Testis (tissue), 3 donors: ENCODE data around the gene TNFRSF1A. TPM values are rescaled to one million over a fixed set of nuclear protein-coding genes. Genes with fewer than 3 reads are reported as not detected.
A peak's percentile ranks its signal among the peaks of the same experiment; 100 is the strongest.

Experiments
- DNase-seq: peaks from one replicate; pipeline ENCODE4 v3.0.0-alpha.2; 2019
- H3K27ac ChIP-seq, 2 donors: fragments of 200-600 bp; sonication (generic); one replicate each; pipeline ENCODE4 v1.5.1; 2019
- H3K27me3 ChIP-seq: fragments of 200-600 bp; sonication (generic); one replicate; pipeline ENCODE4 v1.5.1; 2019
- H3K36me3 ChIP-seq: fragments of 200-600 bp; sonication (generic); one replicate; pipeline ENCODE4 v1.5.1; 2017; ENCODE audit warnings: low read depth; ENCODE audit errors: missing control alignments
- H3K4me1 ChIP-seq: fragments of 200-600 bp; sonication (generic); one replicate; pipeline ENCODE4 v1.5.1; 2019
- H3K4me3 ChIP-seq, 2 donors: fragments of 200-600 bp; sonication (generic); one replicate each; pipeline ENCODE4 v1.5.1; 2017 to 2019
- H3K9me3 ChIP-seq: fragments of 200-600 bp; sonication (generic); one replicate; pipeline ENCODE4 v1.5.1; 2017
- POLR2A ChIP-seq: fragments of 450-650 bp; IDR thresholded peaks from one replicate; pipeline ENCODE4 v1.6.1; 2017; ENCODE audit warnings: antibody characterized with exemption, mild to moderate bottlenecking, moderate library complexity
- WGBS, 2 donors: methylation state at CpG; one replicate each; pipeline ENCODE4 v1.1.5; 2018; 5-methylcytosine and 5-hydroxymethylcytosine counted together
- intact Hi-C: fragments of 100-400 bp; cut with DNase I; formaldehyde crosslinking; loops from one replicate; pipeline ENCODE4 v1.15.1; 2023; ENCODE audit warnings: low total_unique reads
- polyA plus RNA-seq: library from polyadenylated mRNA; stranded (reverse); fragments of 350-450 nt; fragmentation: Illumina TruSeq; extraction: RNeasy Lipid Tissue Mini Kit (QIAGEN cat#74804); gene quantifications from one replicate; pipeline ENCODE4 v1.2.3, GENCODE V29; 2014; ENCODE audit warnings: low read depth, low replicate concordance; ENCODE audit not compliant: insufficient read depth
- total RNA-seq, 2 donors: library from RNA; depleted of rRNA; stranded (reverse); fragments of >200 nt; gene quantifications; one replicate each; pipeline ENCODE4 v1.2.3, GENCODE V29; 2016
- TF ChIP-seq, protein P1 (sequence below), 3 experiments: fragments of 450-650 bp in 2 of 3; fragments of 200-600 bp in 1 of 3; sonication (generic) in 1 of 3; IDR thresholded peaks; one replicate each; pipeline ENCODE4 v1.5.1; 2016 to 2019; ENCODE audit warnings: antibody characterized with exemption in 3 of 3, mild to moderate bottlenecking in 2 of 3, moderate library complexity in 1 of 3

TNFRSF1A gene
- total and polyA plus RNA-seq, 3 donors from 2014 or later, result 59.8 to 106 (median 94.6) TPM

DNA sequence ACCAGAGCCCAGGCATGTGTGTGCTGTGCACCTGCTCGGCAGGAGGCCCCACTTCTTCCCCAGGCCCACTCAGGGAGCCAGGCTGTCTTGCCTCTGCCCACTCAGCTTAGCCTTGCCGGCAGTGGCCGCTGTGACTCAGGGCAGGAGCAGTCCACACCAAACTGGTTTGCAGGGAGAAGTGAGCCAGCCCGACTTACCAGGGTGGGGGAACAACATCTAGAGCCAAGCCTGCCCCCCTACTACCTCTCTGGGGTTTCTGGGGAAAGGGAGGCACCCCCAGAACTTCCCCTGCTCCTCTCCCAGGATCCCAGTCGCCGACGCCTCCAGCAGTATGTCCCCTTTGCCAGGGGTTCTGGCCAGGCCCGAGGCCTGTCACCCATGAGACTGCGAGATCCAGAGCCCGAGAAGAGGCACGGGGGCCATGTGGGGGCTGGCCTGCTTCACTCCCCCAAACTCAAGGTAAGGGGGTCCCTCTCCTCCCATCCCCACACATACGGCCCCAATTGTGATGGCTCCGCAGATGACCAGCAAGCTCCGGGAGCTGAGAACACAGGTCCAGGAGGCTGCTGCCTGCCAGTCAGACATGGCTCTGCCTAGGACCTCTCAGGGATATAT lies 28.4 kb downstream of the TNFRSF1A start:
- intact Hi-C loops, result no loop called here
- TF ChIP-seq, protein P1, sequence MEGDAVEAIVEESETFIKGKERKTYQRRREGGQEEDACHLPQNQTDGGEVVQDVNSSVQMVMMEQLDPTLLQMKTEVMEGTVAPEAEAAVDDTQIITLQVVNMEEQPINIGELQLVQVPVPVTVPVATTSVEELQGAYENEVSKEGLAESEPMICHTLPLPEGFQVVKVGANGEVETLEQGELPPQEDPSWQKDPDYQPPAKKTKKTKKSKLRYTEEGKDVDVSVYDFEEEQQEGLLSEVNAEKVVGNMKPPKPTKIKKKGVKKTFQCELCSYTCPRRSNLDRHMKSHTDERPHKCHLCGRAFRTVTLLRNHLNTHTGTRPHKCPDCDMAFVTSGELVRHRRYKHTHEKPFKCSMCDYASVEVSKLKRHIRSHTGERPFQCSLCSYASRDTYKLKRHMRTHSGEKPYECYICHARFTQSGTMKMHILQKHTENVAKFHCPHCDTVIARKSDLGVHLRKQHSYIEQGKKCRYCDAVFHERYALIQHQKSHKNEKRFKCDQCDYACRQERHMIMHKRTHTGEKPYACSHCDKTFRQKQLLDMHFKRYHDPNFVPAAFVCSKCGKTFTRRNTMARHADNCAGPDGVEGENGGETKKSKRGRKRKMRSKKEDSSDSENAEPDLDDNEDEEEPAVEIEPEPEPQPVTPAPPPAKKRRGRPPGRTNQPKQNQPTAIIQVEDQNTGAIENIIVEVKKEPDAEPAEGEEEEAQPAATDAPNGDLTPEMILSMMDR (IDR thresholded peaks at IDR 0.05), result no peak
- TF ChIP-seq POLR2A, result no peak
- 73 to 91% methylated on average over 3 to 14 of the region's 14 CpGs for WGBS, 2 donors
- Histone ChIP-seq H3K4me3 (no peak overlapping the region), H3K9me3 (no peaks in the 10 kb centered on the region), H3K36me3 (no peaks in the 10 kb centered on the region), H3K27me3 (no peaks in the 10 kb centered on the region), H3K4me1 (peaks cover 3% of the 10 kb centered on the region), H3K27ac (no peak overlapping the region)
- DNase-seq, result no peak

DNA sequence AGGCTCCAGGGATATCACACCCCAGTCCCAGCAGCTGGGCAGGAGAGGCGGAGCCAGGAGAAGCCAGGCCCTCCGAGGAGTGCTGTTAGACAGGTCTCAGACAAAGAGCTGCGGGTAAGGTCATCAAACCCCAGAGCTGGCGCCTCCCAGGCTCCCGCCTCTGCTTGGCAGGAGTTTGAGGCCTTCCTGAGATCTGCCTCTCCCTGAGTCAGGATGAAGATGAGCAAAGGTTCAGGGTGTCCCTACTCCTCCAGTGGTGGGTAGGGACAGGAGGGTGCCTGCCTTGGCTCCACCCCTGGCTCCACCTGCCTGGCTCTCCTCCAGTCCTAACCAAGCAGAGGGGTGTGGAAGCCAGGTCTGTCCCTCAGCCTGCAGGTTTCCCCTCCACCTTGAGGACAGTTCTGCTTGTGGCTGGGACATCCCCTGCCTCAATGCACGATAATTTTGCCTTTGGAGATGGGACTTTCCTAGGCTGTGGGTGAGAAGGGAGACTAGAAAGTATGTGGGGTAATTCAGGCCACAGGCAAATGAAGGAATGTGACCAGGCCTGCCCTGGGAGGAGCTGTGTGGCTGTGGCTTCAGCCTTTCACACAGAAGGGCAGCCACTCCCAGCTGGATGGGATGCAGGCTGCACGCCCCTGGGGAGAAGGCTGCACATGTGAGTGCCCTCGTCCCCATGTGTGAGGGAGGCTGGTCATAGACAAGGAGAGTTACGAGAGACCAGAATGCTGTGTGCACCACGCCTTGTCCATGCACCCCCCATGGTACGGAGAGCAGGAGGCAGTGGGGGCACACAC lies 29.1 kb downstream of the TNFRSF1A start:
- no peak overlapping the region for H3K27ac ChIP-seq
- WGBS, 2 donors, result 71 to 83% methylated on average over 4 to 11 of the region's 11 CpGs

DNA sequence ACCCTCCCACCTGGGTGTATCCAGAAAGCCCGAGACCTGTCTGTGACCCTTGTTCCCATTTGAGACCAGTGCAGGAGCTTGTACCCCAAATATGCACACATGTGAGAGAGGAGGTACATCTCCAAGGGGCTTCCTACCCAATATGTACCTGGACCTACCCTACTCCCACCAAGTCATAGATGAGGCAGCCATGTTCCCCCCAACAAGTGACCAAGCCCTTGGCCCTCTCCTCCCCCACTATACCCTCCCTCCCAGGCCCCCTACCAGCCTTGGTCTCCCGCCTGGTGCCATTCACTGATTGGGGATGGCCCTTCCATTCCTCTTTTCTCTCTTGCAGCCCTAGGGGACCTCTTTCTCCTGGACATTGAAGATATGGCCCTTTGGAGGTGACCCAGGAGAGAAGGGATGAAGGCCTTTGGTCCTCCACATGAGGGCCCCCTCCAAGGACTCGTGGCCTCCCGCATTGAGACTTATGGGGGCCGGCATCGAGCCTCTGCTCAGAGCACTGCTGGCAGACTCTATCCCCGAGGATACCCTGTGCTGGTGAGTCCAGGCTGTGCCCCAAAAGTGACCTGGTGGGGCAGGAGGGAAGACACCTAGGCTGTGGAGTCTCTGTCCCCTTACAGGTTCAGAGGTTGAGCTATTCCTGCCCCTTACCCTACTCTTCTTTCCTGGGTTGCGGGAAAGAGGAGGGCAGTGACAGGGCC lies 29.9 kb downstream of the TNFRSF1A start:
- TF ChIP-seq POLR2A, result no peak
- TF ChIP-seq, protein P1 (IDR thresholded peaks at IDR 0.05), result no peak
- H3K27ac ChIP-seq, result no peak overlapping the region
- H3K36me3 ChIP-seq, result no peaks in the 10 kb centered on the region
- no peak overlapping the region for H3K4me3 ChIP-seq
- no peaks in the 10 kb centered on the region for H3K27me3 ChIP-seq
- H3K9me3 ChIP-seq, result no peaks in the 10 kb centered on the region
- peaks cover 3% of the 10 kb centered on the region for H3K4me1 ChIP-seq
- intact Hi-C loops, result no loop called here
- DNase-seq, result no peak
- WGBS, 2 donors, result 96 to 98% methylated on average over 8 of the region's 8 CpGs

More for the DNA sequence above, 29.1 kb downstream of the TNFRSF1A start:
- TF ChIP-seq, protein P1 (IDR thresholded peaks at IDR 0.05), result no peak
- TF ChIP-seq POLR2A, result no peak
- H3K4me1 ChIP-seq, result peaks cover 3% of the 10 kb centered on the region
- no peaks in the 10 kb centered on the region for H3K9me3 ChIP-seq
- intact Hi-C loops, result no loop called here
- no peaks in the 10 kb centered on the region for H3K27me3 ChIP-seq
- no peaks in the 10 kb centered on the region for H3K36me3 ChIP-seq
- H3K4me3 ChIP-seq, result no peak overlapping the region
- no peak for DNase-seq

DNA sequence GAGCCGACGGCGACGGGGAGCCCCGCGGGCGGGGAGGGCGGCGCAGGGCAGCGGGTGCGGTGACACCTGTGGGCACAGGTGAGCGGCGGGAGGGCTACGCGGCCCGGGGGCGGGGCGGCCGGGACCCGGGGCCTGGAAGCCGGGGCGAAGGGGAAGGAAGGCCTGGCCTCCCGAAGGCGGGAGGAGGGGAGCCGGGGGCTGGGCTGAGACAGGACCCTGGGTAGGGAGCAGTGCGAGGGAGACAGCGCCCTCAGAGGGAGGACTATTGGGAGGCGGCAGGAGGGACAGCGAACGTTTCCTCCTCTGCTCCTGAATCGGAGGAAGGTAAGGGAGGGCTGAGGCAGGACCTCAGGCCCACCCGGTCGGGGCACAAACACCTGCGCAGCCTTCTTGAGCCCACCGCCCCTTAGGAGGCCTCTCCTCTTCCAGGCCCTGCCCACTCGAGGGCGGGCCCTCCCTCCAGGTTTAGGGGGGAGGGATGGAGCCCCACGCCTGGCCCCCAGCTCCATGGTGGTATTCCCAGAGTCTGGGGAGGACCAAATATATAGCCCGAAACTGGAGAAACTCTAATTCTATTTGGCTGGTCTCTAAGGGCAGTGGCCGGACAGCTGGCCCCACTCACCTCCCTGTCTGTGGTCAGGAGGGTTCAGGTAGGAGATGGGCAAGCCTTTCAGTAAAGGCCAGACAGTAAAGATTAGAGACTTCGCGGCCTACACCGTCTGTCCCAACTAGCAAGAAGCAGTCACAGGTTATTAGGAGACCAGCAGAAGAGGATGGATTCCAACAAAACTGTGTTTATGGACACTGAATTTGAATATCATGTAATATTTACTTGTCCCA lies 30.9 kb downstream of the TNFRSF1A start:
- intact Hi-C loops, result no loop called here
- H3K9me3 ChIP-seq, result no peaks in the 10 kb centered on the region
- peaks cover 3% of the 10 kb centered on the region for H3K4me1 ChIP-seq
- no peak overlapping the region for H3K27ac ChIP-seq
- no peaks in the 10 kb centered on the region for H3K27me3 ChIP-seq
- DNase-seq, result no peak
- peak overlapping the region; percentile 21 to 43 for H3K4me3 ChIP-seq
- WGBS, 2 donors, result 25 to 37% methylated on average over 11 to 32 of the region's 43 CpGs
- H3K36me3 ChIP-seq, result no peaks in the 10 kb centered on the region
- TF ChIP-seq POLR2A, result no peak
- TF ChIP-seq, protein P1 (IDR thresholded peaks at IDR 0.05), result no peak
